ENCODE data around the gene NABP2. TPM values are rescaled to one million over a fixed set of nuclear protein-coding genes. Genes with fewer than 3 reads are reported as not detected.
A peak's percentile ranks its signal among the peaks of the same experiment; 100 is the strongest.

Gene NABP2
- total and polyA plus RNA-seq, 2 donors (not counting 1 experiment from before 2014, with no cell fraction given), result 14.9 to 16.1 TPM

DNA sequence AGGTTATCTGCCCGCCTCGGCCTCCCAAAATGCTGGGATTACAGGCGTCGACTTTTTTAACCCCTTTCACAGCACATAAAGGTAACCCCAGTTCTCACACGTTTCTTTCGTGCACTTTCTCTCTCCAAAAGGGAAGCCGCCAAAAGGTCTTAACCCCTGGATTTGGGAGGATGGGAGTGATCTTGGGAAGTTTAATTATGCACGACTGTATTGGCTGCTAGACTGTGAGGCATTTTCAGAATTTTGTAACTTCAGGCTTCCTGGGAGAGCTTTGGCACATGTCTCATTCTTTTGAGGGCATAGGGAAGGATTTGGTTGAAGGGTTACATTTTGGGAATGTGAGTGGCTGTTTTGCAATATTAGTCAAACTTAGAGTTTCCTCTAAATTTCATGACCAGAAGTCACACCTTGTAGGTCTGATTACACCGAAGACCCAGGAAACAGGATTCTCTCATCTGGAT lies 33.4 kb upstream of the NABP2 start:
- Histone ChIP-seq H3K27me3 (replicated peaks in 1 of 4; ENCODE audit: control extremely low read depth in 1 of 4, control insufficient read depth in 3 of 4, insufficient read depth in 4 of 4, low read length in 3 of 4) (no peaks in the 10 kb centered on the region), H3K27ac (ENCODE audit: low read length in 2 of 2) (peak overlapping the region; percentile 75 to 86), H3K4me3 (ENCODE audit: control extremely low read depth in 1 of 5, extremely low read depth in 1 of 5, insufficient read depth in 1 of 5, low read depth in 2 of 5, low read length in 4 of 5) (peak overlapping the region in 4 of 5 experiments; percentile 80 to 89 (median 86)), H3K9ac (ENCODE audit: low read length) (peak overlapping the region; percentile 92), H3K4me2 (replicated peaks; ENCODE audit: low read depth, low read length, poor library complexity, severe bottlenecking) (peak overlapping the region; percentile 99), H2AFZ (ENCODE audit: insufficient read depth, low read depth, low read length, poor library complexity, severe bottlenecking) (no peak overlapping the region), H3K9me3 (ENCODE audit: control extremely low read depth in 1 of 3, control insufficient read depth in 2 of 3, insufficient read depth in 1 of 3, low read length in 2 of 3) (no peaks in the 10 kb centered on the region), H4K20me1 (ENCODE audit: control insufficient read depth, insufficient read depth, low read length, poor library complexity, severe bottlenecking) (no peaks in the 10 kb centered on the region), H3K36me3 (replicated peaks in 1 of 2; ENCODE audit: control extremely low read depth in 1 of 2, control insufficient read depth in 1 of 2, extremely low read depth in 1 of 2, insufficient read depth in 2 of 2, low read length in 1 of 2) (peaks cover 0 to 10% of the 10 kb centered on the region in 2 experiments), H3K4me1 (ENCODE audit: control insufficient read depth in 2 of 2, insufficient read depth in 2 of 2, low read length in 2 of 2) (peaks cover 19 to 34% of the 10 kb centered on the region in 2 donors), H3K79me2 (ENCODE audit: control insufficient read depth, insufficient read depth, low read length) (peaks cover 29% of the 10 kb centered on the region)
- DNase-seq, result peak; percentile 26
- TF ChIP-seq EZH2 (IDR thresholded peaks at IDR 0.05; ENCODE audit: borderline replicate concordance, insufficient read depth, low read depth, low read length, poor library complexity, severe bottlenecking) (no peak), CTCF (IDR thresholded peaks at IDR 0.05) (no peak)
- POLR2A ChIA-PET, result interaction anchor here (0.7 to 3.2 kb wide), 4 partner anchors 31 to 259 kb away, joined by 4 to 35 read pairs (median 6); partner anchors contain the start of genes ESYT1 and RNF41
- no peaks in the 10 kb centered on the region for H3K27me3 Mint-ChIP-seq
- ATAC-seq (ENCODE audit: low read depth), result no peak
- peak overlapping the region; percentile 97 for H3K27ac Mint-ChIP-seq
- CTCF ChIA-PET, result interaction anchor here (0.7 to 6.7 kb wide), 13 partner anchors 11 to 496 kb away, joined by 3 to 247 read pairs (median 8); partner anchors contain the start of genes ANKRD52, ESYT1, MYL6B and NABP2
- 23% methylated on average over 1 of the region's 9 CpGs for WGBS (ENCODE audit: insufficient coverage)
- peaks cover 49% of the 10 kb centered on the region for H3K4me1 Mint-ChIP-seq
- peak overlapping the region; percentile 98 for H3K4me3 Mint-ChIP-seq
- intact Hi-C loops (cut with micrococcal nuclease), result loop anchor here (2.0 to 5.0 kb wide), 3 partner anchors 127 to 257 kb away; partner anchors contain the start of genes CNPY2, SUOX and TIMELESS
- no peaks in the 10 kb centered on the region for H3K9me3 Mint-ChIP-seq (ENCODE audit: insufficient read depth)

- H3K27me3 Mint-ChIP-seq, result no peaks in the 10 kb centered on the region
- ChIA-PET CTCF (interaction anchor here (0.8 to 6.7 kb wide), 17 partner anchors 9 to 454 kb away, joined by 3 to 247 read pairs (median 6); partner anchors contain the start of genes ANKRD52, ESYT1, NABP2 and RNF41), POLR2A (interaction anchor here (0.8 to 1.2 kb wide), 2 partner anchors 15 to 29 kb away, joined by 3 to 6 read pairs; partner anchors contain the start of gene RNF41)
- peaks cover 16% of the 10 kb centered on the region for H3K79me2 ChIP-seq (ENCODE audit: control insufficient read depth, insufficient read depth, low read length)
- no peak overlapping the region for H3K27ac ChIP-seq (ENCODE audit: low read length in 2 of 2)
- no peak overlapping the region for H3K27ac Mint-ChIP-seq
- no peaks in the 10 kb centered on the region for H3K27me3 ChIP-seq (replicated peaks in 1 of 4; ENCODE audit: control extremely low read depth in 1 of 4, control insufficient read depth in 3 of 4, insufficient read depth in 4 of 4, low read length in 3 of 4)
- peak overlapping the region; percentile 27 for H3K4me3 Mint-ChIP-seq
- H3K9me3 ChIP-seq (ENCODE audit: control extremely low read depth in 1 of 3, control insufficient read depth in 2 of 3, insufficient read depth in 1 of 3, low read length in 2 of 3), result no peaks in the 10 kb centered on the region
- intact Hi-C loops (cut with micrococcal nuclease), result loop anchor here (2.0 to 5.0 kb wide), 5 partner anchors 16 to 308 kb away; partner anchors contain the start of genes CNPY2, COQ10A and TIMELESS
- H3K4me2 ChIP-seq (replicated peaks; ENCODE audit: low read depth, low read length, poor library complexity, severe bottlenecking), result no peak overlapping the region
- peaks cover 15 to 28% of the 10 kb centered on the region in 2 donors for H3K4me1 ChIP-seq (ENCODE audit: control insufficient read depth in 2 of 2, insufficient read depth in 2 of 2, low read length in 2 of 2)
- peaks cover 39% of the 10 kb centered on the region for H3K4me1 Mint-ChIP-seq
- TF ChIP-seq EZH2 (IDR thresholded peaks at IDR 0.05; ENCODE audit: borderline replicate concordance, insufficient read depth, low read depth, low read length, poor library complexity, severe bottlenecking) (no peak), CTCF (IDR thresholded peaks at IDR 0.05) (no peak)
- H3K9me3 Mint-ChIP-seq (ENCODE audit: insufficient read depth), result no peaks in the 10 kb centered on the region
- no peaks in the 10 kb centered on the region for H4K20me1 ChIP-seq (ENCODE audit: control insufficient read depth, insufficient read depth, low read length, poor library complexity, severe bottlenecking)
- DNase-seq, result no peak
- no peak overlapping the region for H3K4me3 ChIP-seq (ENCODE audit: control extremely low read depth in 1 of 5, extremely low read depth in 1 of 5, insufficient read depth in 1 of 5, low read depth in 2 of 5, low read length in 4 of 5)
- no peaks in the 10 kb centered on the region for H3K36me3 ChIP-seq (replicated peaks in 1 of 2; ENCODE audit: control extremely low read depth in 1 of 2, control insufficient read depth in 1 of 2, extremely low read depth in 1 of 2, insufficient read depth in 2 of 2, low read length in 1 of 2)
- peak overlapping the region; percentile 4 for H2AFZ ChIP-seq (ENCODE audit: insufficient read depth, low read depth, low read length, poor library complexity, severe bottlenecking)
- no peak for ATAC-seq (ENCODE audit: low read depth)
- no peak overlapping the region for H3K9ac ChIP-seq (ENCODE audit: low read length)
Observed at GRCh38 chr12:56192582-56192981, 31.6 kb upstream of the NABP2 start.

Measured in B cell (primary cell).